Right lobe of liver (tissue), 6 donors: ENCODE data around the gene DST. TPM values are rescaled to one million over a fixed set of nuclear protein-coding genes. Genes with fewer than 3 reads are reported as not detected.
A peak's percentile ranks its signal among the peaks of the same experiment; 100 is the strongest.

Experiments
- ATAC-seq, 4 donors: fragments of 200-7000 bp; cut with Tn5 transposase; one replicate each; pipeline ENCODE4 v1.9.1; 2020; ENCODE audit warnings: mild to moderate bottlenecking in 4 of 4, moderate library complexity in 4 of 4
- DNase-seq, 3 donors: peaks; one replicate each; pipeline ENCODE4 v3.0.0-alpha.2; 2020
- H3K27ac ChIP-seq, 3 donors: fragments of 200-600 bp; one replicate each; pipeline ENCODE4 v1.8.0; 2022
- H3K27me3 ChIP-seq, 2 donors: fragments of 200-600 bp; one replicate each; pipeline ENCODE4 v1.8.0; 2022
- H3K36me3 ChIP-seq, 4 donors: fragments of 200-600 bp; sonication (generic) in 1 of 4; one replicate each; pipeline versions ENCODE4 v1.5.1 to v1.8.0; 2017 to 2022; ENCODE audit warnings: control low read depth in 1 of 4
- H3K4me1 ChIP-seq, 4 donors: fragments of 200-600 bp; sonication (generic) in 1 of 4; one replicate each; pipeline versions ENCODE4 v1.5.1 to v1.8.0; 2017 to 2022; ENCODE audit warnings: control low read depth in 1 of 4
- H3K4me3 ChIP-seq, 3 donors: fragments of 200-600 bp; one replicate each; pipeline ENCODE4 v1.8.0; 2022
- H3K9me3 ChIP-seq, 4 donors: fragments of 200-600 bp; sonication (generic) in 1 of 4; one replicate each; pipeline versions ENCODE4 v1.5.1 to v1.8.0; 2017 to 2022; ENCODE audit warnings: control low read depth in 1 of 4
- CTCF ChIP-seq, 4 donors: fragments of 200-600 bp in 3 of 4; fragments of 450-650 bp in 1 of 4; IDR thresholded peaks; one replicate each; pipeline versions ENCODE4 v1.5.1 to v1.8.0; 2016 to 2022; ENCODE audit warnings: antibody characterized with exemption in 4 of 4, mild to moderate bottlenecking in 2 of 4
- POLR2A ChIP-seq: fragments of 450-650 bp; IDR thresholded peaks from one replicate; pipeline ENCODE4 v1.6.1; 2017; ENCODE audit warnings: antibody characterized with exemption, mild to moderate bottlenecking
- WGBS: methylation state at CpG from one replicate; pipeline ENCODE4 v1.1.6; 2018; ENCODE audit warnings: low coverage, low lambda C conversion rate; ENCODE audit not compliant: insufficient coverage; ENCODE audit errors: missing lambda C conversion rate; 5-methylcytosine and 5-hydroxymethylcytosine counted together
- intact Hi-C, 2 donors: fragments of 100-400 bp; cut with DNase I; formaldehyde crosslinking; loops; one replicate each; pipeline versions ENCODE4 v1.11.2 to v1.14.1; 2022
- total RNA-seq, 6 experiments: library from RNA; depleted of rRNA in 2 of 6; stranded (reverse); fragments of >200 nt in 2 of 6; fragmentation: NEBNext Ultra II Directional in 3 of 6; extraction: Animal tissue kit (Norgen Biotek cat#: 25700) in 3 of 6; gene quantifications; one replicate each; pipeline versions ENCODE4 v1.1.0 to v1.2.4, GENCODE V29; 2016 to 2023
- donor health status: DM: no; HTN: yes; CAD: no.
- donor health status: DM: no; HTN: no; CAD: no.
- donor health status: DM: no; HTN: no; CAD: no.
- donor health status: DM: no; HTN: yes; CAD: no.
- donor health status: DM: no; HTN: yes; CAD: no.

The DST gene
- total RNA-seq, 6 experiments from 2014 or later: 92.1 to 207 (median 156) TPM

- Histone ChIP-seq H3K36me3 (peaks cover 0 to 13% (median 7%) of the 10 kb centered on the region in 4 donors), H3K4me1 (no peaks in the 10 kb centered on the region), H3K9me3 (no peaks in the 10 kb centered on the region), H3K4me3 (no peak overlapping the region), H3K27me3 (no peaks in the 10 kb centered on the region), H3K27ac (no peak overlapping the region)
- no peak for TF ChIP-seq POLR2A
- no peak for TF ChIP-seq CTCF (IDR thresholded peaks at IDR 0.05)
- WGBS: 65% methylated on average over 2 of the region's 2 CpGs
- no peak for DNase-seq
- ATAC-seq: no peak
- intact Hi-C loops: loop anchor here in 1 of 2 donors (10.0 kb wide), 1 partner anchor 215 kb away; no protein-coding TSS in a partner anchor
Observed at GRCh38 chr6:56579155-56579851, 63.4 kb downstream of the DST start.

- Histone ChIP-seq H3K36me3 (peaks cover 0 to 21% (median 9%) of the 10 kb centered on the region in 4 donors), H3K9me3 (no peaks in the 10 kb centered on the region), H3K27me3 (no peaks in the 10 kb centered on the region), H3K4me1 (peaks cover 0 to 20% (median 3%) of the 10 kb centered on the region in 4 donors), H3K4me3 (no peak overlapping the region), H3K27ac (no peak overlapping the region)
- TF ChIP-seq CTCF (IDR thresholded peaks at IDR 0.05) (no peak), POLR2A (no peak)
- intact Hi-C loops: loop anchor here in 1 of 2 donors (10.0 kb wide), 1 partner anchor 211 kb away; no protein-coding TSS in a partner anchor
- WGBS: 87% methylated on average over 3 of the region's 3 CpGs
- DNase-seq: no peak
- ATAC-seq: no peak
Observed at GRCh38 chr6:56575736-56576135, 67.0 kb downstream of the DST start.

- Histone ChIP-seq H3K36me3 (peaks cover 0 to 21% (median 7%) of the 10 kb centered on the region in 4 donors), H3K27me3 (no peaks in the 10 kb centered on the region), H3K27ac (peak overlapping the region in 1 of 3 donors; percentile 49), H3K9me3 (no peaks in the 10 kb centered on the region), H3K4me1 (peaks cover 0 to 20% (median 3%) of the 10 kb centered on the region in 4 donors), H3K4me3 (no peak overlapping the region)
- TF ChIP-seq POLR2A (no peak), CTCF (IDR thresholded peaks at IDR 0.05) (no peak)
- intact Hi-C loops: loop anchor here in 1 of 2 donors (10.0 kb wide), 1 partner anchor 209 kb away; no protein-coding TSS in a partner anchor
- WGBS: 80% methylated on average over 2 of the region's 2 CpGs
- DNase-seq (no peak), ATAC-seq (no peak)
Observed at GRCh38 chr6:56574292-56574691, 68.4 kb downstream of the DST start.

- Histone ChIP-seq H3K27ac (peak overlapping the region in 1 of 3 donors; percentile 49), H3K36me3 (peaks cover 0 to 18% (median 6%) of the 10 kb centered on the region in 4 donors), H3K9me3 (no peaks in the 10 kb centered on the region), H3K27me3 (no peaks in the 10 kb centered on the region), H3K4me1 (peaks cover 0 to 20% (median 3%) of the 10 kb centered on the region in 4 donors), H3K4me3 (no peak overlapping the region)
- ATAC-seq: peak in 3 of 4 donors; percentile 42 to 74 (median 61)
- no peak for TF ChIP-seq POLR2A
- TF ChIP-seq CTCF (IDR thresholded peaks at IDR 0.05): no peak
- WGBS: 22% methylated on average over 2 of the region's 2 CpGs
- DNase-seq: no peak
- intact Hi-C loops: loop anchor here in 1 of 2 donors (10.0 kb wide), 1 partner anchor 209 kb away; no protein-coding TSS in a partner anchor
Observed at GRCh38 chr6:56573624-56574023, 69.1 kb downstream of the DST start.
